Liver (tissue), 2 donors: ENCODE measurements around the gene PCNX2.

Experiments used
- CTCF ChIP-seq: fragments of 150-350 bp; IDR thresholded peaks from 2 replicates; pipeline ENCODE4 v1.5.1; 2017; ENCODE audit warnings: improper control_type of control experiment, low read depth, low read length; ENCODE audit not compliant: missing input control
- MAX ChIP-seq: IDR thresholded peaks from 2 replicates; pipeline ENCODE4 v1.6.1; 2016; ENCODE audit warnings: antibody characterized with exemption
- REST ChIP-seq: IDR thresholded peaks from 2 replicates; pipeline ENCODE4 v1.6.1; 2016; ENCODE audit warnings: antibody characterized with exemption, mild to moderate bottlenecking
- donor health status: healthy.

GRCh38 chr1:233295237-233295974 lies at the start of gene PCNX2:
- TF ChIP-seq MAX (no peak), REST (no peak), CTCF (no peak)
